ENCODE data around the gene FCHO1.

Gene FCHO1

GRCh38 chr19:17721111-17721628 lies 30.1 kb upstream of the FCHO1 start:
- H3K27ac ChIP-seq (ENCODE audit: low read depth, low read length) = no peak overlapping the region
- no peaks in the 10 kb centered on the region for H3K9me3 ChIP-seq (ENCODE audit: control insufficient read depth, insufficient read depth, low read length)
- peaks cover 32% of the 10 kb centered on the region for H3K4me1 ChIP-seq (ENCODE audit: control insufficient read depth, low read length)
- TF ChIP-seq, protein P1, sequence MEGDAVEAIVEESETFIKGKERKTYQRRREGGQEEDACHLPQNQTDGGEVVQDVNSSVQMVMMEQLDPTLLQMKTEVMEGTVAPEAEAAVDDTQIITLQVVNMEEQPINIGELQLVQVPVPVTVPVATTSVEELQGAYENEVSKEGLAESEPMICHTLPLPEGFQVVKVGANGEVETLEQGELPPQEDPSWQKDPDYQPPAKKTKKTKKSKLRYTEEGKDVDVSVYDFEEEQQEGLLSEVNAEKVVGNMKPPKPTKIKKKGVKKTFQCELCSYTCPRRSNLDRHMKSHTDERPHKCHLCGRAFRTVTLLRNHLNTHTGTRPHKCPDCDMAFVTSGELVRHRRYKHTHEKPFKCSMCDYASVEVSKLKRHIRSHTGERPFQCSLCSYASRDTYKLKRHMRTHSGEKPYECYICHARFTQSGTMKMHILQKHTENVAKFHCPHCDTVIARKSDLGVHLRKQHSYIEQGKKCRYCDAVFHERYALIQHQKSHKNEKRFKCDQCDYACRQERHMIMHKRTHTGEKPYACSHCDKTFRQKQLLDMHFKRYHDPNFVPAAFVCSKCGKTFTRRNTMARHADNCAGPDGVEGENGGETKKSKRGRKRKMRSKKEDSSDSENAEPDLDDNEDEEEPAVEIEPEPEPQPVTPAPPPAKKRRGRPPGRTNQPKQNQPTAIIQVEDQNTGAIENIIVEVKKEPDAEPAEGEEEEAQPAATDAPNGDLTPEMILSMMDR (IDR thresholded peaks at IDR 0.05; ENCODE audit: low read depth, low read length, poor library complexity, severe bottlenecking) = no peak
- no peak for TF ChIP-seq EZH2phosphoT487 (IDR thresholded peaks at IDR 0.05; ENCODE audit: borderline replicate concordance, low read length)
- H3K27me3 ChIP-seq (ENCODE audit: control insufficient read depth, low read length) = no peaks in the 10 kb centered on the region
- peak overlapping the region; percentile 98 for H3K4me2 ChIP-seq (ENCODE audit: low read length)
- peaks cover 43% of the 10 kb centered on the region for H3K36me3 ChIP-seq (ENCODE audit: control insufficient read depth, low read length)
- H4K20me1 ChIP-seq (ENCODE audit: control insufficient read depth, insufficient read depth, low read depth, low read length) = peaks cover 17% of the 10 kb centered on the region
- peak overlapping the region; percentile 89 for H3K4me3 ChIP-seq (ENCODE audit: low read length)
- 0 out of 2 replicates have a peak, but pooled peaks cover 2% of the 10 kb centered on the region for H3F3A ChIP-seq (ENCODE audit: control insufficient read depth, insufficient read depth)
- H3K9me2 ChIP-seq (replicated peaks; ENCODE audit: control insufficient read depth, low read length) = no peaks in the 10 kb centered on the region
- H3K79me2 ChIP-seq (ENCODE audit: control insufficient read depth, low read length) = peaks cover 31% of the 10 kb centered on the region

- TF ChIP-seq, protein P1 (IDR thresholded peaks at IDR 0.05; ENCODE audit: low read depth, low read length, poor library complexity, severe bottlenecking) = no peak
- TF ChIP-seq EZH2phosphoT487 (IDR thresholded peaks at IDR 0.05; ENCODE audit: borderline replicate concordance, low read length) = no peak
- H3F3A ChIP-seq (ENCODE audit: control insufficient read depth, insufficient read depth) = 0 out of 2 replicates have a peak, but pooled peaks cover 2% of the 10 kb centered on the region
- peaks cover 32% of the 10 kb centered on the region for H3K4me1 ChIP-seq (ENCODE audit: control insufficient read depth, low read length)
- H3K9me3 ChIP-seq (ENCODE audit: control insufficient read depth, insufficient read depth, low read length) = no peaks in the 10 kb centered on the region
- no peak overlapping the region for H3K4me3 ChIP-seq (ENCODE audit: low read length)
- peak overlapping the region; percentile 98 for H3K4me2 ChIP-seq (ENCODE audit: low read length)
- peaks cover 31% of the 10 kb centered on the region for H3K79me2 ChIP-seq (ENCODE audit: control insufficient read depth, low read length)
- H3K36me3 ChIP-seq (ENCODE audit: control insufficient read depth, low read length) = peaks cover 49% of the 10 kb centered on the region
- H3K9me2 ChIP-seq (replicated peaks; ENCODE audit: control insufficient read depth, low read length) = no peaks in the 10 kb centered on the region
- H3K27me3 ChIP-seq (ENCODE audit: control insufficient read depth, low read length) = no peaks in the 10 kb centered on the region
- H4K20me1 ChIP-seq (ENCODE audit: control insufficient read depth, insufficient read depth, low read depth, low read length) = peaks cover 17% of the 10 kb centered on the region
- H3K27ac ChIP-seq (ENCODE audit: low read depth, low read length) = no peak overlapping the region
These were observed 29.5 kb upstream of the FCHO1 start for GRCh38 chr19:17721821-17722220.

DNA sequence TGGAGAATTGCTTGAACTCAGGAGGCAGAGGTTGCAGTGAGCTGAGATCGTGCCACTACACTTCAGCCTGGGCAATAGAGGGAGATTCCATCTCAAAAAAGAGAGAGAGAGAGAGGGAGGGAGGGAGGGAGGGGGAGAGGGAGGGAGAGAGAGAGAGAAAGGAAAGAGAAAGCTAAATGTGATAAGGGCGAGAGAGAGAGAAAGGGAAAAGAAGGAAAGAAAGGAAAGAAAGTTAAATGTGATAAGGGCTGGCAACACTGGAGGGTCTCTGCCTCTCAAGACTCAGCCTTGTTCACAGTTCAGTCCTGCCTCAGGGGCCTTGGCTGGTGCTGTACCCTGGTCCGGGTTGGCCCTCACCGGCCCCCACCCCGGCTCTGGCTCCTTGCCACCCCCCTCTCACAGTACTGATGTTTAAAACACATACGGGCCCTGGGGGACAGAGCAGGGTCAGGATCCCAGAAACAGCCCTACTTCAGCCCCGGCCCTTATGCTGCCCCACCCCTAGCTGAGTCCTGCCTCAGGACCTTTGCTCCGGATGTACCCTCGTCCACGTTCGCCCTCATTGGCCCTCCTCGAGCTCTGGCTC lies 28.5 kb upstream of the FCHO1 start:
- Histone ChIP-seq H3K27me3 (ENCODE audit: control insufficient read depth, low read length) (no peaks in the 10 kb centered on the region), H4K20me1 (ENCODE audit: control insufficient read depth, insufficient read depth, low read depth, low read length) (peaks cover 17% of the 10 kb centered on the region), H3F3A (ENCODE audit: control insufficient read depth, insufficient read depth) (0 out of 2 replicates have a peak, but pooled peaks cover 2% of the 10 kb centered on the region), H3K9me3 (ENCODE audit: control insufficient read depth, insufficient read depth, low read length) (no peaks in the 10 kb centered on the region), H3K36me3 (ENCODE audit: control insufficient read depth, low read length) (peaks cover 58% of the 10 kb centered on the region), H3K27ac (ENCODE audit: low read depth, low read length) (no peak overlapping the region), H3K4me3 (ENCODE audit: low read length) (no peak overlapping the region), H3K9me2 (replicated peaks; ENCODE audit: control insufficient read depth, low read length) (no peaks in the 10 kb centered on the region), H3K79me2 (ENCODE audit: control insufficient read depth, low read length) (peaks cover 31% of the 10 kb centered on the region), H3K4me2 (ENCODE audit: low read length) (no peak overlapping the region), H3K4me1 (ENCODE audit: control insufficient read depth, low read length) (peaks cover 32% of the 10 kb centered on the region)
- TF ChIP-seq, protein P1 (IDR thresholded peaks at IDR 0.05; ENCODE audit: low read depth, low read length, poor library complexity, severe bottlenecking) = no peak
- no peak for TF ChIP-seq EZH2phosphoT487 (IDR thresholded peaks at IDR 0.05; ENCODE audit: borderline replicate concordance, low read length)
